SK-N-SH (cell line): ENCODE data around the gene SMAP2.

ENCODE experiments used
- EZH2phosphoT487 ChIP-seq: fragments of 200-600 bp; sonication (generic); IDR thresholded peaks from 2 replicates; pipeline ENCODE4 v1.6.1; 2017; ENCODE audit warnings: low read depth, mixed run types, mild to moderate bottlenecking, antibody characterized with exemption, moderate library complexity, borderline replicate concordance
- FOSL2 ChIP-seq: IDR thresholded peaks from 2 replicates; pipeline ENCODE4 v1.4.0; 2012; ENCODE audit warnings: low read depth, mild to moderate bottlenecking, moderate library complexity, borderline replicate concordance
- GABPA ChIP-seq: IDR thresholded peaks from 2 replicates; pipeline ENCODE4 v1.4.0; 2012; ENCODE audit warnings: low read depth, mild to moderate bottlenecking
- NFIC ChIP-seq: IDR thresholded peaks from 2 replicates; pipeline ENCODE4 v1.4.0; 2012; ENCODE audit warnings: borderline replicate concordance
- POLR2AphosphoS5 ChIP-seq: IDR thresholded peaks from 2 replicates; pipeline ENCODE4 v1.6.1; 2012; ENCODE audit warnings: low read depth, low read length
- SIN3A ChIP-seq: IDR thresholded peaks from 2 replicates; pipeline ENCODE4 v1.6.1; 2012; ENCODE audit warnings: low read depth, mild to moderate bottlenecking, low read length, moderate library complexity, borderline replicate concordance
- TCF12 ChIP-seq: IDR thresholded peaks from 2 replicates; pipeline ENCODE4 v1.4.0; 2012
- TEAD4 ChIP-seq: IDR thresholded peaks from 2 replicates; pipeline ENCODE4 v1.4.0; 2012; ENCODE audit warnings: mild to moderate bottlenecking, borderline replicate concordance; ENCODE audit not compliant: insufficient read depth
- YY1 ChIP-seq: IDR thresholded peaks from 2 replicates; pipeline ENCODE4 v1.4.0; 2012; ENCODE audit warnings: low read depth, mild to moderate bottlenecking
- TF ChIP-seq, protein P1 (sequence below): fragments of 200-600 bp; sonication (generic); IDR thresholded peaks from 2 replicates; pipeline ENCODE4 v1.6.1; 2017; ENCODE audit warnings: antibody characterized with exemption, mild to moderate bottlenecking, moderate library complexity
- TF ChIP-seq, protein P2 (sequence below): fragments of 150-350 bp; IDR thresholded peaks from 2 replicates; pipeline ENCODE4 v1.6.1; 2017; ENCODE audit warnings: antibody characterized with exemption, low read length, low read depth, borderline replicate concordance

DNA sequence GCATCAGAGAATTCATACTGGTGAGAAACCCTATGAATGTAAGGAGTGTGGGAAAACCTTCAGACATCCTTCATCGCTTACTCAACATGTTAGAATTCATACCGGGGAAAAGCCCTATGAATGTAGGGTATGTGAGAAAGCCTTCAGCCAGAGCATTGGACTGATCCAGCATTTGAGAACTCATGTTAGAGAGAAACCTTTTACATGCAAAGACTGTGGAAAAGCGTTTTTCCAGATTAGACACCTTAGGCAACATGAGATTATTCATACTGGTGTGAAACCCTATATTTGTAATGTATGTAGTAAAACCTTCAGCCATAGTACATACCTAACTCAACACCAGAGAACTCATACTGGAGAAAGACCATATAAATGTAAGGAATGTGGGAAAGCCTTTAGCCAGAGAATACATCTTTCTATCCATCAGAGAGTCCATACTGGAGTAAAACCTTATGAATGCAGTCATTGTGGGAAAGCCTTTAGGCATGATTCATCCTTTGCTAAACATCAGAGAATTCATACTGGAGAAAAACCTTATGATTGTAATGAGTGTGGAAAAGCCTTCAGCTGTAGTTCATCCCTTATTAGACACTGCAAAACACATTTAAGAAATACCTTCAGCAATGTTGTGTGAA is 89.5 kb downstream of the SMAP2 start:
- TF ChIP-seq, protein P1, sequence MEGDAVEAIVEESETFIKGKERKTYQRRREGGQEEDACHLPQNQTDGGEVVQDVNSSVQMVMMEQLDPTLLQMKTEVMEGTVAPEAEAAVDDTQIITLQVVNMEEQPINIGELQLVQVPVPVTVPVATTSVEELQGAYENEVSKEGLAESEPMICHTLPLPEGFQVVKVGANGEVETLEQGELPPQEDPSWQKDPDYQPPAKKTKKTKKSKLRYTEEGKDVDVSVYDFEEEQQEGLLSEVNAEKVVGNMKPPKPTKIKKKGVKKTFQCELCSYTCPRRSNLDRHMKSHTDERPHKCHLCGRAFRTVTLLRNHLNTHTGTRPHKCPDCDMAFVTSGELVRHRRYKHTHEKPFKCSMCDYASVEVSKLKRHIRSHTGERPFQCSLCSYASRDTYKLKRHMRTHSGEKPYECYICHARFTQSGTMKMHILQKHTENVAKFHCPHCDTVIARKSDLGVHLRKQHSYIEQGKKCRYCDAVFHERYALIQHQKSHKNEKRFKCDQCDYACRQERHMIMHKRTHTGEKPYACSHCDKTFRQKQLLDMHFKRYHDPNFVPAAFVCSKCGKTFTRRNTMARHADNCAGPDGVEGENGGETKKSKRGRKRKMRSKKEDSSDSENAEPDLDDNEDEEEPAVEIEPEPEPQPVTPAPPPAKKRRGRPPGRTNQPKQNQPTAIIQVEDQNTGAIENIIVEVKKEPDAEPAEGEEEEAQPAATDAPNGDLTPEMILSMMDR: no peak
- TF ChIP-seq, protein P2, sequence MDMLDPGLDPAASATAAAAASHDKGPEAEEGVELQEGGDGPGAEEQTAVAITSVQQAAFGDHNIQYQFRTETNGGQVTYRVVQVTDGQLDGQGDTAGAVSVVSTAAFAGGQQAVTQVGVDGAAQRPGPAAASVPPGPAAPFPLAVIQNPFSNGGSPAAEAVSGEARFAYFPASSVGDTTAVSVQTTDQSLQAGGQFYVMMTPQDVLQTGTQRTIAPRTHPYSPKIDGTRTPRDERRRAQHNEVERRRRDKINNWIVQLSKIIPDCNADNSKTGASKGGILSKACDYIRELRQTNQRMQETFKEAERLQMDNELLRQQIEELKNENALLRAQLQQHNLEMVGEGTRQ: no peak
- TF ChIP-seq NFIC: no peak
- no peak for TF ChIP-seq EZH2phosphoT487
- TF ChIP-seq POLR2AphosphoS5: no peak
- no peak for TF ChIP-seq SIN3A
- no peak for TF ChIP-seq TEAD4
- TF ChIP-seq TCF12: peak; percentile 7; the same call in 1 of the 2 replicates
- no peak for TF ChIP-seq YY1
- TF ChIP-seq GABPA: no peak
- TF ChIP-seq FOSL2: no peak
